ENCODE data around the gene PSMB5. TPM values are rescaled to one million over a fixed set of nuclear protein-coding genes. Genes with fewer than 3 reads are reported as not detected.

Gene PSMB5
- total and polyA plus RNA-seq, 12 donors = 35.6 to 206 (median 122) TPM

DNA sequence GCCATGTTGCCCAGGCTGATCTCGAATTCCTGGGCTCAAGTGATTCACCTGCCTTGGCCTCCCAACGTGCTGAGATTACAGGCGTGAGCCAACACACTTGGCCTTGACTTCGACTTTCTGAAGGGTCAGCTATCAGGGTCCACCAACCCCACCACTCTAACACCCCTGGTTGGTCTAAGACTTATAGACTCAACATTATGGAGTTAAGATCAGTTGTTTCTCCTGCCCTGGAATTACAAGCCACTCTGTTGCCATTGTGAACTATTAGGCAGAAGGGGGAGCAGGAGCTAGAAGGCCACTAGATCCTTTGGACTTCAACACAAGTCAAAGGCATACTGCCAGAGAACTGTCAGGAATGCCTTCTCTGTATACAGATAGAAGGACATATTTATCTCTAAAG, 5.4 kb upstream of the PSMB5 start:
- Histone ChIP-seq H3K4me3 (no peak overlapping the region), H3K27me3 (no peaks in the 10 kb centered on the region), H3K9me3 (no peaks in the 10 kb centered on the region), H3K27ac (no peak overlapping the region), H3K4me1 (peaks cover 0 to 16% (median 6%) of the 10 kb centered on the region in 9 donors), H3K36me3 (no peaks in the 10 kb centered on the region)
- WGBS, 2 donors = 90 to 91% methylated on average over 4 of the region's 4 CpGs
- DNase-seq (no peak), ATAC-seq (no peak)
- intact Hi-C loops (cut with DNase I) = no loop called here
- no peak for TF ChIP-seq CTCF (IDR thresholded peaks at IDR 0.05)

GRCh38 chr14:23035303-23036144, 824 bp upstream of the PSMB5 start:
- Histone ChIP-seq H3K36me3 (peaks cover 0 to 31% (median 20%) of the 10 kb centered on the region in 9 donors), H3K9me3 (no peaks in the 10 kb centered on the region), H3K4me1 (peaks cover 0 to 24% (median 16%) of the 10 kb centered on the region in 9 donors), H3K4me3 (peak overlapping the region in 9 of 10 donors; percentile 63 to 97 (median 83)), H3K27ac (peak overlapping the region; percentile 87 to 98 (median 94)), H3K27me3 (no peaks in the 10 kb centered on the region)
- no peak for DNase-seq
- intact Hi-C loops (cut with DNase I) = loop anchor here in 4 of 10 donors (2.0 kb wide), 1 partner anchor 29 kb away; no protein-coding TSS in a partner anchor
- TF ChIP-seq CTCF (IDR thresholded peaks at IDR 0.05) = no peak
- ATAC-seq = no peak
- WGBS, 2 donors = 64 to 66% methylated on average over 14 of the region's 14 CpGs

DNA sequence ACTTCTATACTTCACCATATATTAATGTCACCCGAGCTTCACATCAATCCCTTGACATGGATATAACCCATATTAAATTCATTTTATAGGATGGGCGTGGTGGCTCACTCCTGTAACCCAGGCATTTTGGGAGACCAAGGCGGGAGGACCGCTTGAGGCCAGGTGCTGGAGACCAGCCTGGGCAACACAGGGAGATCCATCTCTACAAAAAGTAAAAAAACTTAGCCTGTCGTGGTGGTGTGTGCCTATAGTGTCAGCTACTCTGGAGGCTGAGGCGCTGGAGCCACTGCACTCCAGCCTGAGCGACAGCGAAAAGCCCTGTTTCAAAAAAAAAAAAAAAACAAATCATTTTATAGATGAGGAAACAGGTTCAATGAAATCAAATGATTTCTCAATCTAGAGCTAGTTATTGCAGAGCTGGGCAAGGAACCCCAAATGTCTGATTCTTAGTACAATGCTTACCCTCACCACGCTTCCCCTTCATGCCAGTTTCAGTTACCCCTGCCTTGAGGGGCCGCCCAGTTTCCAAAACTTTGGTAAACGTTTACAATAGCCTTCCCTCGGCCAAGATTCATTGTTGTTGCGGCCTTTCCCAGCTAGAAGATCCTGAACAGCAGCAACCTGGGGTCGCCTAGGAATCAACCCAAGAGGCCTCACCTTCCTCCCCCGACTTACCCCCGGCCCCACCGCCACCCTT, 751 bp downstream of the PSMB5 start:
- TF ChIP-seq CTCF (IDR thresholded peaks at IDR 0.05) = no peak
- 39 to 43% methylated on average over 17 of the region's 17 CpGs for WGBS, 2 donors
- Histone ChIP-seq H3K9me3 (no peaks in the 10 kb centered on the region), H3K36me3 (peaks cover 0 to 46% (median 22%) of the 10 kb centered on the region in 9 donors), H3K27me3 (no peaks in the 10 kb centered on the region), H3K4me3 (peak overlapping the region; percentile 63 to 97 (median 82)), H3K4me1 (peaks cover 0 to 26% (median 16%) of the 10 kb centered on the region in 9 donors), H3K27ac (peak overlapping the region; percentile 87 to 98 (median 94))
- no peak for DNase-seq
- intact Hi-C loops (cut with DNase I) = loop anchor here in 4 of 10 donors (2.0 kb wide), 1 partner anchor 27 kb away; no protein-coding TSS in a partner anchor
- ATAC-seq = no peak

DNA sequence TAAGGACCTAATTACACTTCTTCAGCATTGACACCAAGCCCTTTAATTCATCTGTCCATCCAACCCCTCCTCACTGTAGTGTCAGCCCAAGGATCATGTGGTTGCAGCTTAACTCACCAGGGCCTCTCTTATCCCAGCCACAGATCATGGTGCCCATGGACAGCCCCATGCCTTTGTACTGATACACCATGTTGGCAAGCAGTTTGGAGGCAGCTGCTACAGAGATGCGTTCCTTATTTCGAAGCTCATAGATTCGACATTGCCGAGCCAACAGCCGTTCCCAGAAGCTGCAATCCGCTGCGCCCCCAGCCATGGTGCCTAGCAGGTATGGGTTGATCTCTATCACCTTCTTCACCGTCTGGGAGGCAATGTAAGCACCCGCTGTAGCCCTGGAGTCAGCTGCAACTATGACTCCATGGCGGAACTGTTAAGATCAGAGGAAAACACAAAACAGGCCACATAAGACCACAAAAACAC, 1.4 kb downstream of the PSMB5 start:
- Histone ChIP-seq H3K9me3 (no peaks in the 10 kb centered on the region), H3K36me3 (peaks cover 0 to 52% (median 22%) of the 10 kb centered on the region in 9 donors), H3K4me3 (peak overlapping the region in 8 of 10 donors; percentile 72 to 97 (median 83)), H3K27me3 (no peaks in the 10 kb centered on the region), H3K4me1 (peaks cover 0 to 33% (median 19%) of the 10 kb centered on the region in 9 donors), H3K27ac (no peak overlapping the region)
- intact Hi-C loops (cut with DNase I) = no loop called here
- WGBS, 2 donors = 92 to 96% methylated on average over 10 of the region's 10 CpGs
- DNase-seq (no peak), ATAC-seq (no peak)
- TF ChIP-seq CTCF (IDR thresholded peaks at IDR 0.05) = no peak

Data from heart right ventricle (tissue), 16 donors.